Stimulated activated naive CD8-positive, alpha-beta T cell treated with anti-CD3 and anti-CD28 coated beads, Interleukin-15, Interleukin-2, amounts not matched to agents 100 ng/mL and 50 ng/mL, for 24 hours (primary cell): Measurements from ENCODE around the gene TRAF1.

Experiments used
- H3K27ac Mint-ChIP-seq: one replicate; pipeline ENCODE4 v1.8.0; 2021; ENCODE audit warnings: mild to moderate bottlenecking, mixed read lengths
- H3K27me3 Mint-ChIP-seq: one replicate; pipeline ENCODE4 v1.8.0; 2021; ENCODE audit warnings: mixed read lengths
- H3K36me3 Mint-ChIP-seq: one replicate; pipeline ENCODE4 v1.8.0; 2021; ENCODE audit warnings: low read depth, mixed read lengths
- H3K4me1 Mint-ChIP-seq: one replicate; pipeline ENCODE4 v1.8.0; 2021; ENCODE audit warnings: low read depth, mixed read lengths
- H3K4me3 Mint-ChIP-seq: one replicate; pipeline ENCODE4 v1.8.0; 2021; ENCODE audit warnings: mild to moderate bottlenecking, mixed read lengths
- H3K9me3 Mint-ChIP-seq: one replicate; pipeline ENCODE4 v1.8.0; 2021; ENCODE audit warnings: mixed read lengths

The TRAF1 gene

GRCh38 chr9:120921661-120922181 is 4.9 kb downstream of the TRAF1 start:
- Mint-ChIP-seq H3K27ac (peak overlapping the region; percentile 100), H3K27me3 (no peaks in the 10 kb centered on the region), H3K9me3 (no peaks in the 10 kb centered on the region), H3K4me3 (peak overlapping the region; percentile 95), H3K4me1 (peaks cover 68% of the 10 kb centered on the region), H3K36me3 (peaks cover 95% of the 10 kb centered on the region)

- H3K9me3 Mint-ChIP-seq = no peaks in the 10 kb centered on the region
- peak overlapping the region; percentile 95 for H3K4me3 Mint-ChIP-seq
- H3K27ac Mint-ChIP-seq = peak overlapping the region; percentile 100
- no peaks in the 10 kb centered on the region for H3K27me3 Mint-ChIP-seq
- H3K36me3 Mint-ChIP-seq = peaks cover 97% of the 10 kb centered on the region
- H3K4me1 Mint-ChIP-seq = peaks cover 69% of the 10 kb centered on the region
Observed at GRCh38 chr9:120920806-120921178, 5.8 kb downstream of the TRAF1 start.

GRCh38 chr9:120919843-120920805 is 6.5 kb downstream of the TRAF1 start:
- Mint-ChIP-seq H3K4me3 (peak overlapping the region; percentile 95), H3K27me3 (no peaks in the 10 kb centered on the region), H3K27ac (peak overlapping the region; percentile 100), H3K4me1 (peaks cover 73% of the 10 kb centered on the region), H3K9me3 (no peaks in the 10 kb centered on the region), H3K36me3 (peaks cover 92% of the 10 kb centered on the region)

- no peaks in the 10 kb centered on the region for H3K9me3 Mint-ChIP-seq
- H3K4me1 Mint-ChIP-seq = peaks cover 78% of the 10 kb centered on the region
- peaks cover 92% of the 10 kb centered on the region for H3K36me3 Mint-ChIP-seq
- H3K27me3 Mint-ChIP-seq = no peaks in the 10 kb centered on the region
- H3K4me3 Mint-ChIP-seq = peak overlapping the region; percentile 95
- peak overlapping the region; percentile 100 for H3K27ac Mint-ChIP-seq
Observed at GRCh38 chr9:120918931-120919842, 7.4 kb downstream of the TRAF1 start.

GRCh38 chr9:120917929-120918762 is 8.4 kb downstream of the TRAF1 start:
- Mint-ChIP-seq H3K4me3 (peak overlapping the region; percentile 95), H3K27me3 (no peaks in the 10 kb centered on the region), H3K9me3 (no peaks in the 10 kb centered on the region), H3K27ac (peak overlapping the region; percentile 100), H3K36me3 (peaks cover 92% of the 10 kb centered on the region), H3K4me1 (peaks cover 86% of the 10 kb centered on the region)

- peaks cover 92% of the 10 kb centered on the region for H3K36me3 Mint-ChIP-seq
- H3K4me3 Mint-ChIP-seq = peak overlapping the region; percentile 66
- no peaks in the 10 kb centered on the region for H3K27me3 Mint-ChIP-seq
- H3K9me3 Mint-ChIP-seq = no peaks in the 10 kb centered on the region
- H3K27ac Mint-ChIP-seq = peak overlapping the region; percentile 80
- peaks cover 92% of the 10 kb centered on the region for H3K4me1 Mint-ChIP-seq
Observed at GRCh38 chr9:120916991-120917880, 9.4 kb downstream of the TRAF1 start.

GRCh38 chr9:120916588-120916987 is 10.0 kb downstream of the TRAF1 start:
- Mint-ChIP-seq H3K4me3 (peak overlapping the region; percentile 69), H3K27me3 (no peaks in the 10 kb centered on the region), H3K36me3 (peaks cover 92% of the 10 kb centered on the region), H3K4me1 (peaks cover 94% of the 10 kb centered on the region), H3K9me3 (no peaks in the 10 kb centered on the region), H3K27ac (peak overlapping the region; percentile 80)

- no peaks in the 10 kb centered on the region for H3K27me3 Mint-ChIP-seq
- H3K27ac Mint-ChIP-seq = peak overlapping the region; percentile 74
- H3K4me1 Mint-ChIP-seq = peaks cover 95% of the 10 kb centered on the region
- peaks cover 92% of the 10 kb centered on the region for H3K36me3 Mint-ChIP-seq
- no peaks in the 10 kb centered on the region for H3K9me3 Mint-ChIP-seq
- H3K4me3 Mint-ChIP-seq = peak overlapping the region; percentile 69
Observed at GRCh38 chr9:120915854-120916470, 10.6 kb downstream of the TRAF1 start.

GRCh38 chr9:120914953-120915352 is 11.6 kb downstream of the TRAF1 start:
- peak overlapping the region; percentile 83 for H3K27ac Mint-ChIP-seq
- H3K9me3 Mint-ChIP-seq = no peaks in the 10 kb centered on the region
- H3K4me3 Mint-ChIP-seq = peak overlapping the region; percentile 52
- no peaks in the 10 kb centered on the region for H3K27me3 Mint-ChIP-seq
- H3K4me1 Mint-ChIP-seq = peaks cover 96% of the 10 kb centered on the region
- H3K36me3 Mint-ChIP-seq = peaks cover 93% of the 10 kb centered on the region

GRCh38 chr9:120914396-120914795 is 12.2 kb downstream of the TRAF1 start:
- Mint-ChIP-seq H3K9me3 (no peaks in the 10 kb centered on the region), H3K27me3 (no peaks in the 10 kb centered on the region), H3K4me3 (peak overlapping the region; percentile 52), H3K4me1 (peaks cover 96% of the 10 kb centered on the region), H3K27ac (peak overlapping the region; percentile 83), H3K36me3 (peaks cover 91% of the 10 kb centered on the region)

GRCh38 chr9:120913647-120914264 is 12.8 kb downstream of the TRAF1 start:
- Mint-ChIP-seq H3K27me3 (no peaks in the 10 kb centered on the region), H3K9me3 (no peaks in the 10 kb centered on the region), H3K27ac (peak overlapping the region; percentile 86), H3K36me3 (peaks cover 92% of the 10 kb centered on the region), H3K4me1 (peaks cover 96% of the 10 kb centered on the region), H3K4me3 (peak overlapping the region; percentile 68)

- Mint-ChIP-seq H3K4me3 (peak overlapping the region; percentile 68), H3K27me3 (no peaks in the 10 kb centered on the region), H3K9me3 (no peaks in the 10 kb centered on the region), H3K27ac (peak overlapping the region; percentile 86), H3K4me1 (peaks cover 95% of the 10 kb centered on the region), H3K36me3 (peaks cover 90% of the 10 kb centered on the region)
Observed at GRCh38 chr9:120912958-120913646, 13.5 kb downstream of the TRAF1 start.
